Fibroblast of upper back skin (primary cell): ENCODE data around the gene ANKRD13B.

Experiments
- DNase-seq: peaks from one replicate; pipeline ENCODE4 v3.0.0-alpha.2; 2013

Gene ANKRD13B

DNA sequence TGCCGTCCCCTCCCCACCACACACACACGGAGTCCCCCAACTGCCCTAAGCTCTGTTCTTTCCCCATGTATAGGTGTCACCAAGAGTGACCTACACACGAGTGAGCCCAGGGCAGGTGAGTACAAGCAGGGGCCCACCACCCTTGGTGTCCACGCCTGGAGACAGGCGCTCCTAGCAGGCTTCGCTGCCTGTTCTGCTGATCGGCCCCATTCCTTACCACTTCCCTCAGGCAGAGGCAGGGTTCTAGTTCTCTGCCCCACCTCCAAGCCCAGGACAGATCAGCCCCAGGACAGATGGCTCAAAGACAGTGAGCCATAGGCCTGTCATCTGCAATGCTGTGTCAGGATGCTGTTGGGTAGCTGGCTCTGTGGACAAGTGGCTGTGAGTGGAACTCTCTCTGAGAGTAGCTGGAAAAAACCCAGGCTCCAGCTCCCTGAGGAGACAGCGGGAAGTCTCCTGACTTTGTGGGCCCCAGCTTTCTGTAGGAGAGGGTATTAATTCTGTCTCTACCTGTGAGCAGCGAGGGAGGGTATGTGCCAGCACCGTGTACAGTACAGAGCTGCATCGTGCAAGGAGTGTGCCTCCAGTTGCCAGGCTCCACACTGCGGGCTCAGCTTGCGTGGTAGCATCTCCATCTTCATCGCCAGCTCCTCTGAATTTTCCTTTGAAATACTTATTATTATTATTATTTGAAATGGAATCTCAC is 23.5 kb upstream of the ANKRD13B start:
- DNase-seq: no peak

DNA sequence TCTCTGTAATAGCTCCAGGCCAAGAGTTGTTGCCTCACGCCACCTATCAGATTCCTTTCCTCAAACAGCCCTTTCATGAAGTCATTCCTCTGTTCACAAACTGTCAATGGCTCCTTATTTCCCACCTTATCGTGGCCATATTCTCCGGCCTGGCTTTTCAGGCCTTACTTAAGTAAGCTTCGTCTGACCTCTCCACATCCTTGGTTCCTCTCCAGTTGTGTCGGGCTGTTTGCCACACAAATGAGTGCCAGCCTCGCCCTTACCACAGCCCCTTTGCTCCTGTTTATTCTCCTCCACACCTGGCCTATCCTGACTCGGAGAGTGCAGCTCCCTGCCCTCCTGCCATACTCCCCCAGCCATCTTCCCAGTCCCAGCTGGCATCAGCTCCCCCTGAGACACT is 22.4 kb upstream of the ANKRD13B start:
- DNase-seq: no peak

DNA sequence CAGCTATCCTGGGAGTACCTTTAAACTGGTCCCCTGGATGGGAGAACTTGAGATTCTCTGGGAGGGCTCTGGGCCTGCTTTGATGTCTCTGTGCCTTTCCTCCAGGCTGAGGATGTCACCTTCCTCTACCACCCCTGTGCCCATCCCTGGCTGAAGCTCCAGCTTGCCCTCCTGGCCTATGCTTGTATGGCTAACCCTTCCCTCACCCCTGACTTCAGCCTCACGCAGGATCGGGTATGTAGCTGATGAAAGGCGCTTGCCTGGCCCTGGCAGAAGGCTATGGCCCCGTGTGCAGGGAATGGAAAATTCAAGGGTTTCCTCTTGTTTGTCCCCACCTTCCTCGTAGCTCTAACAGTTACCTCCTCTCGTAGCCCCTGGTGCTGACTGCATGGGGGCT is 21.4 kb upstream of the ANKRD13B start:
- DNase-seq: no peak

DNA sequence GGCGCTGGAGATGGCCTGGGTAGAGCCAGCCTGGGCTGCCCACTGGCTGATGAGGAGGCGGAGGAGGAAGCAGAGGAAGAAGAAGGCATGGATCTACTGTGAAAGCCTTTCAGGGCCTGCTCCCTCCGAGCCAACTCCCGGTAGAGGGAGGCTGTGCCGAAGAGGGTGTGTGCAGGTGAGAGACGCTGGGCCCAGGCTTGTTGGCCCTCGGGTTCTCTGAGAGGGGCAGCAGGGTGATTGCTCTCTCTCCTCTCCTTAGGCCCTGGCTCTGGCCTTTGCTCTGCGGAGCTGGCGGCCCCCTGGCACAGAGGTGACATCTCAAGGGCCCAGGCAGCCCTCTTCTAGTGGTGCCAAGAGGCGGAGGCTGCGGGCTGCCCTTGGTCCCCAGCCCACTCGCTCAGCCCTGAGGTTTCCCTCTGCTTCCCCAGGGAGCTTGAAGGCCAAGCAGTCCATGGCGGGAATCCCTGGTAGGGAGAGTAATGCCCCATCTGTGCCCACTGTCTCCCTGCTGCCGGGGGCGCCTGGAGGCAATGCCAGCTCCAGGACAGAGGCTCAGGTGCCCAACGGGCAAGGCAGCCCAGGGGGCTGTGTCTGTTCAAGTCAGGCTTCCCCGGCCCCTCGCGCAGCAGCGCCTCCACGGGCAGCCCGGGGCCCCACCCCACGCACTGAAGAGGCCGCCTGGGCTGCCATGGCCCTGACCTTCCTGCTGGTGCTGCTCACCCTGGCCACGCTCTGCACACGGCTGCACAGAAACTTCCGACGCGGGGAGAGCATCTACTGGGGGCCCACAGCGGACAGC is 20.9 kb upstream of the ANKRD13B start:
- no peak for DNase-seq

DNA sequence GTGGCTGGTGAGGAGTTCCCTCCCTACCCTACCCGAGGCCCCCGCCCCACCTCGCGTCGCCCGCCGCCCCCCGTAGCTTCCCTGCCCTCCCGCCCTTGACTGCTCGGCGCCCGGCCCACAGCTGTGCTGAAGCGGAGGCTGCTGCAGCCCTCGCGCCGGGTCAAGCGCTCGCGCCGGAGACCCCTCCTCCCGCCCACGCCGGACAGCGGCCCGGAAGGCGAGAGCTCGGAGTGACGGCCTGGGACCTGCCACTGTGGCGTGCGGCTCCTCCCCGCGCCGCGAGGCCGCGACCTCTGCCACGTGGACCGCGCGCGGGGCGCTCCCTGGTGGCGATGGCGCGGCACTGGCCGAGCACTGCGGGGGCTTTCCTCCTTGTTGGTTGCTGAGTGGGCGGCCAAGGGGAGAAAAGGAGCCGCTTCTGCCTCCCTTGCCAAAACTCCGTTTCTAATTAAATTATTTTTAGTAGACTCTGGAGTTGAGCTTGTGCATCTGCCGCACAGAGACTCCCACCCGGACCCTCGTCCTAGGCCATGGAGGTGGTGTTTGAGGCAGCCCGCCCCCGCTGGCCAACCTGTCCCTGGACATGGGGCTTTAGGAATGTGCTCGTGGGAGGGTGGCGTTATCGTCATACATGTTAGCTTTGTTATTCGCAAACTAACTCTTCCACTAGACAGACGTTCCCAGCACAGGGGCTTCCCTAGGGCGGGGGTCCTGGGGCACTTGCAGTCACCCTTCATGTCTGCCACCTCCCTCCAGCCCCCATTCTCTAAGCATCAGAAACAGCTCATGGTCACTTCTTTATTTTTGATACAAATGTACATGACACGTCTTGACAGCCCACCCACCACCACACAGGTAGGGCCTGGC is 20.0 kb upstream of the ANKRD13B start:
- peak; percentile 51 for DNase-seq

DNA sequence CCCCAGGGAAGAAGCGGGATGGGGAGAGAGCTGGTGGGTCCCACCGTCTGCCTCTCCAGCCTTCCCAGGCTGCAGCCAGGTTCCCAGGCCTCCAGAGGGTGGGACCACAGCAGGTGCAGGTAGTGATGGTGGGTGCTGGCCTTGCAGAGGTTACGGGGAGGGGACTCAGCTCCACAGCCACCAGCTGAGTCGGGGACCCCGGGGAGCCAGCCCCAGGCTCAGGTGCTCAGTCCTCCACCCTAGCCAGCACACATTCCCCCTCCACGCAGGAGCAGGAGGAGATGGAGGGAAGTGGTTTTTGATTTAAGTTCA is 19.4 kb upstream of the ANKRD13B start:
- DNase-seq: no peak

DNA sequence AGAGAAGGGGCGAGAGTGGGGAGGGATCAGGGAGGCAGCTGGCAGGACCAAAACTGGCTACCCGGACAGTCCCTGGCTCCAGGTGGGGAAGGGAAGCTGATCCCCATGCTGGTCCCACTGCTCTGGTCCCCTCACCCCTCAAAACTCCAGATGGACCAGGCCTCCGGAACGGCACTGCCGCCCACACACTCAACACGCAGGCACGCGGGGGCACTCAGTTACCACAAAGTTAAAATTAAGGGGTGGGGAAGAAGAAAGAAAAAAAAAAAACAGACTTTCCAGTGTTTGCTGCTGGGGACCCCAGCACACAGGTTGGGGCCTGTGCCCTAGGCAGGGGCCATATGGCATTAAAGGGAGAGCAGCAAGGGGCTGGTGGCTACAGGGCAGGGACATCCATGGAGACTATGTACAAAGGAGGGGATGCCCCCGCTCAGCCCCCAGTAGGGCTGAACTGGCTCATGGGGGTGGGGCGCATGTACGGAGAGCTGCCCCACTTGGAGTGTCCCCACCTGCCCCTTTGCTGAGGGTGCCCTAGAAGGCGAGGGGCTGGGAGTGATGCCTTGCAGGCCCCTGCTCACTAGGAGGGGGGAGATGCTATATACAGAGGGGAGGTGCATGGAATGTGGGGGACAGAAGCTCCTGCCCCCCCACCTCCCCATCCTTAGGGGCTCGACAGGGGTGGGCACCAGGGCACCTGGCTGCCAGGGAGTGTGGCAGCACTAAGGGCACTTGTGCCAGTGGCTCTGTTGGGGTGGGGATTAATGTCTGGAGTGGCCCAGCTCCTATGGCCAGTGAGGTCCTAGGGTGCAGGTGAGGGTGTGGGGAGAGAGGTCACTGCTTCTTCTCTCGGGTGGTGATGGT is 18.8 kb upstream of the ANKRD13B start:
- DNase-seq: no peak

DNA sequence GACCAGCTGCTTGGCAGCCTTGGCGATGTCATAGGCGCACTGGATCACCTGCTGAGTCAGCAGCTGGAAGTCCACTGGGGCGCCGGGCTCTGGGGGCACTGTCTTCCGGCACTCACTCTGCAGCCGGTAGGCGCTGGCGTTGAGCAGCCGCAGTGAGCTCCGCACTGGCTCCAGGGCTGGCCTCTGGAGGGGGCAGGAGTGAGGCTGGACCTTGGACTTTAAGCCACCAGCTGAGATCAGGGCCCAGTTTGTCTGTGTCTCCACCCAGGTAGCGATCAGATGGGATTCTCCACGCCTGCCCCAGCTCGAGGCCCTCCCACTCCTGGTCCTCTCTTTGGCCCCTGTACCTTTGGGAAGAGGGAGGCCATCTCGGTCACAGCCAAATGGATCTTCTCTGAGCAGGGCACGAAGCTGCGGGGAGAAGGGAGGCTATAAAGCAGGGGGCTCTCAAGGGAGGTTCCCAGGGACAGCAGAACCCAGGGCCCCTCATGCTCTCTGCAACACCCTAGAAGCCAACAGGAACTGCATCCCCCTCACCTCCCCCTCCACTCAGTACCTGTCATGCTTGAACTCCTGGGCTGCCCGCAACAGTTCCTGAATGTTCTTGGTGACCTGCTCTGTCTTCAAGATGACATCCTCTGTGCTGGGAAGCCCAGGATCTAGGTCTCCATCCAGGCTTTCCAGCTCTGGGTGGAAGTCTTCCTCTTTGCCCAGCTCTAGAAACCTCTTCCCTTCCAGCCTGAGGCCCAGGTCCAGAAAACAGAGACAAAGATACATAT is 18.0 kb upstream of the ANKRD13B start:
- DNase-seq: no peak

DNA sequence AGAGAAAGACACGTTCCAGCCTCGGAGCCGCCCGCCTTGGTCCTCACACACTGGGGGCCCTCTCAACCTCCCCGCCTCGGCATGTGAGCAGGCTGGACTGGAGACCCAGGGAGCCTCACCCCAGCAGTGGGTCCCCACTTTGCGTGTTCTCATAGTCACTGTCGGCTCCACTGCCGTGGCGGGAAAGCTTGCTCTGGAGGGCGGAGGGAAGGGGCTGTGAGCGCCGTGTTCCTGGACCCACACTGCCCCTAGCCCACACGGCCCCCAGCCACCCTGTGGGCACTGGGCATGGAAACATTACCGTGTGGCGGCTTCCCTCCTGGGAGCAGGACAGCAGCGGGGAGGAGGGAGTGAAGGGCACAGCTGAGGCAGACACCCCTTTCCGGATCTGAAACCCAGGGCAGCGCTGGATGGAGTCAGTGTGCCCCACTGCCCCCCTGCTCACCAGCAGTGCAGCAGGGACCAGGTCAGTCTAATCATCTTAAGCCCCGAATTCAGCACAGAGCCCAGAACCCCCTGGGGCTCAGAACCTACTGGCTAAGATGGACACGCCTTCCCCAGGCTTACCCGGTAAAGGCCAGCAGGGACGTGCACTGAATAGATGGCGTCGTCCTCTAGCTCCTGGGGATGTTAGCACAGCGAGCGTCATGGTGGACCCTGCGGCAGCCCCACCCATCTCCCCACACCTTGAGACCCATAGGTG is 17.3 kb upstream of the ANKRD13B start:
- no peak for DNase-seq

DNA sequence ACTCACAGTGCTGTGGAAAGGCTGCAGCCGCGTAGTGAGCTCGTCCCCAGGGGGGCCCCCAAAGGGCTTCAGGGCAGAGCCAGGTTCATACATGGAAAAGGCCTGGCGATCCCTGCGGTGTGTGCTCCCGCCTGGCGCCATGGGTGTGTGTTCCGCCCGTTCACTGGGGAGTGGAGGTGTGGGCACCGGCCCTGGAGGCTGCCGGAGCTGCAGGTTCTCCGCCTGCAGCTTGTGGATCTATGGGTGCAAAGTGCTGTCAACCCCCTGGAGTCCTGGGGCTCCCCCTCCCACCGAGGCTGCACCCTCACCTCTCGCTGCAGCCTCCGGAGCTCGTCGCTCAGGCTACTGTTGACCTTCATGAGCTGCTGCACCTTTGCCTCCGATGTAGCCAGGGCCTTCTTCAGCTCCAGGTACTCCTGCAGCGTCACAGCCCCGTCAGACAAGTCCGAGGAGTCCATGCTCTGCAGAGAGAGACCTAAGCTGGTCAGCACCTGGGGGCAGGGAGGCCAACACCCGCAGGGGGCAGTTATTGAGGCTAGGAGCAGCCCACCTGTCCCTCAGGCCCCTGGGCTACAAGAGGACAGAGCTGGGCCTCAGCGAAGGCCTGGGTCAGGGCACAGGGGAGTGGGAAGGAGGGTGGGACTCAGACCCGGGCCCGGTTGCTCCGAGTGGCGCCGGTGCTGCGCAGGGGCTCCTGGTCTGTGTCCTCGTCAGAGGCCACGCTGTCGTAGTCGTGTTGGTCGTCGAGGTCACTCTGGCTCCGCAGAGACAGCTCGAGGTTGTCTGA is 16.5 kb upstream of the ANKRD13B start:
- DNase-seq: no peak

DNA sequence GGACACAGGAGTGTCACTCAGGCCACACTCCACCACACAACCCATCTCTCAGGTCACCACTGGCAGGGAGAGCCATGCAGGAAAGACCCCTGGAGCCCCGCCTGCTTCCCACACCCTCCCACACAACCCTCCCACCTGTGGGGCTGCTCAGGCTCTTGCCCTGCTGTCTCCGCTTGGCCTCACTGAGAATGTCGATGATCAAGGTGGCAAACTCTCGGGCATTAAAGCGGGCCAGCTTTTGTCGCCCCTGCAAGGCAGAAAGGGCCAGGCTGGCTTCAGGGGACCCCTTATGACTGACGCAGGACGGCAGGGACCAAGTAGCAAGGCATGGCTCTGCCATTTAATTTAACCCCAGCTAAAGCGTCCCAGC is 15.9 kb upstream of the ANKRD13B start:
- no peak for DNase-seq

DNA sequence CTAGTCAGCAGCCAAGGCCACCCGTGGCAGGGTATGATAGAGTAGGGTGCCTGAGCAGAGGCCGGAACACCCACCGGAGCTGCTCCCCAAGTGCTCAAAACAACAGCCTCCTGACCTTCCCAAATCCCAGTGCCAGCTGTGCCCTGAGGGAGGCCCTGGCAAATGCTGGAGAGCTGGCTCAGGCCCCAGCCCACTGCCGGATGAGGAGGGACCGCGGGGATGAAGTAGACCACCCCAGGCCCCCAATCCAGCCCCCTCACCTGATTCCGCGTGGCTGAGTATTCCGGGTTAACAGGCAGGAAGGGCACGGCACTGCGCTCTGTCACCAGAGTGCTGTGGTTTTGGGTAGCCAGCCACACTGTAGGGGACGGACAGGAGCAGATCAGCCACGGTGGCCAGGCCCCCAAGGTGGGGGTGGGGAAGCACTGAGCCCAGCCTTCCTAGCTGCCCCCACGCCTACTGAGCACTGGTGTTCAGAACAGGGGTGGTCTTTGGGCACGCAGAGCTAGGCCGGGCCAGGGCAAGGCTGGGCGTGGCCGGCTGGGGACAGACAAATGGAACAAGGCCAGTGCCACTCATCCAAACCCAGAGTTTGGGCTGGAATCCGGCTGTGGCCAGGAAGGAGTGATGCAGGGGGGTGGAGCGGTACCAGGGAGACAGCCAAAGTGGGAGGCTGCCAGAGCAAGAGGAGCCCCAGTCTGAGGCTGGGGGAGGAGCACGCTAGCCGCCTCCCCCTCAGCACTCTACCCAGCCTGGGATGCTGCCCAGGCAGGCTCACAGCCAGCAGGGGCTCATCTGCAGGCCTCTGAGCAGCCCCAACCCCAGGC is 15.3 kb upstream of the ANKRD13B start:
- DNase-seq: no peak

DNA sequence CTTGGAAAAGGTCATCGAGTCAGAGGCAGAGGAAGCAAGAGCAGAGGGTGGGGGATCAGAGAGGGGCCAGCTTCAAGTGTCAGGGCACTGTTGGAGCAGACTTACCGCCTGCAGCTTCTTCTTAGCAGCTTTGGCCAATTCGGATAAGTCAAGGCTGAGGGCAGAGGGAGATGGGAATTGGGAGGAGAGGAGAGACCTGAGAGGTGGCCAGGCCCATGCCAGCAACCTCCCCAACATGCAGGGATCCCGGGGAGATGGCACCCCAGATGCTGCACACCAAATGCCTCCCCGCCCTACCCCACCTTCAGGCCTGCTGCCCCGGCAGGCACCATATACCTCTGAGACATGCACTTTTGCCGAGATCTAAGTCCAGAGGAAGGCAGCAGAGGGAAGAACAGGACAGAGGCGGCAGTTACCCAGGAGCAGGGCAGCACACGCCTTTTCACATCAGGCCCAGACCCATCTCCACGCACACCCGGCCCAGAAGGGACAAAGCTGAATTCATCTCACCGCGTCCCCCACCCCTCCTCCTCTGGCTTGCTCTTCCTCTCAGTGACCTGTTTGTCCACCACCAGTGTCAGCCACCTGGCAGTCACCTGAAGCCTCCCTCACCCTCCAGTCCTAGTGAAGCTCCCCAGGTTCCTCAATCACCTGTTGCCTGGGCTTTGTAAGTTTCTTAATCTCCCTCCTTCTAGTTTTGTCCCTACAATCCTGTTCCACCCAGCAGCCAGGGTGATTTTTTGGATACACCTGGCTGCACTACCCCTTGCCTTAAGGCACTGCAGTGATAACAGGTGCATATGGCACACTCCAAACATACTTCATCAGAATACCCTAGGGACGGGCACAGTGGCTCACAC is 14.1 kb upstream of the ANKRD13B start:
- no peak for DNase-seq

DNA sequence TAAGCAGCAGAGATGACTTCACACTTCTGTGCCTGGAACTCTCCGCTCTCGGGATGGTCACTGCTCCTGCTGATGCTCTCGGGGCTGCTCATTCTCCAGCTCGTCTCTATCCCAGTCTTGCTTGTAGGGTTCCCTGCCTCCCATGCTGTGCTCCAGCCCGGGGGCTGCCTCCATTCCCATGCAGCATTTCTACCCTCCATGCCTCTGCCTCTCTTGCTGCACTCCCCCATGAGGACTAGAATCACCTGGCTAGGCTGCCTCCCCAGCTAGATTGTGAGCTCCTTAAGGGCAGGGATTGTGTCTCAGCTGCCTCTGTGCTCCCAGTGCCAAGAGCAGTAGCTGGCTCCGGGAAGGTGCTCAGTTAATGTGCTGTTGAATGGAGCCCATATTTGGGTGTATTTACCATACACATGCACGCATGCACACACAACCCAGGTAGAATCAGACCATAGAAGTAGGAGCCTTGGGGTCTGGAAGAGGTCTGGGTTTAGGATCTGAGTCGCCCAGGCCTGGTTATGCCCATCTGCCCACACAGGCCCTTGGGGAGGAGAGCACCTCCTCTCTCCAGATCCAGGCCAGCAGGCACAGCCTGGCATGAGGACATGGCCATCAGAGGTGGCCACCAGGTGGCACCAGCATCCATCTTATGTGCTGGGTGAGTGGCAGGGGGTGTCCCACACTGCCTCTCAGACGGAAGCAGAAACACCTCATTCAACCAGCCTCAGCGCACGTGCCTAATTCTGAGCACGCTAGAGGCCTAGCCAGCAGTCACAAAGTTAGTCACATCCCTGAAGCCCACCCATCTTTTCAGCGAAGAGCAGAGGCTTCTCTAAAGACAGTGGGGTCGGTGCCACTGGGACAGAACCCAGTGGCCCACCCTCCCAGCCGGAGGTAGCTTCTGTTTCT is 12.8 kb upstream of the ANKRD13B start:
- DNase-seq: peak; percentile 76

DNA sequence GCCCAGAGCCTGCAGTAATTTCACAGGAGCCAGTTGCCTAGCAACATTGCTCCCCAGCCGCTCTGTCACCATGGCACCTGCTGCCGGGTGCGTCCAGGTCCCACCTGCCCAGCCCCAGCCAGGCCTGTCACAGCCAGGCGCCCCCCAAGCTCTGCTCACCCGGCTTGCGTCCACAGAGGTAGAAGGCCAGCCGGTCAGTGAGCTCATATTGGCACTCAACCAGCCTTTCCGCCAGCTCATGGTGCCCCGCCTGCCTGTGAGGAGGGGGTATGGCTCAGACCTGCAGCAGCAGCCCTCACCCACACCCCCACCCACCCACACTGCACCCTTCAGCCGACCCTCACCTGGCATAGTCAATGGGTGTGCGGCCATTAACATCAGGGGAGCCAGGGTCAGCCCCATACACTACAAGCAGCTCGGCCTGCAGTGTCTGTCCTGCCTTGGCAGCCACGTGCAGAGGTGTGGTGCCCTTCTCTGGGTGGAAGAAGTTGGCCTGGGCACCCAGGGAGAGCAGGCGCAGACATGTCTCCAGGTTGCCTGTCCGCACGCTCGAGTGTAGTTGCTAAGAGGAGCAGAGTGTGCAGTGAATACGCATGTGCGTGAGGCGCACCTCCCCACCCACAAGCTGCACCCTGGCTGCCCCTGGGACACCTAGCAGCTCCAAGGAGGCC is 11.2 kb upstream of the ANKRD13B start:
- DNase-seq: no peak

DNA sequence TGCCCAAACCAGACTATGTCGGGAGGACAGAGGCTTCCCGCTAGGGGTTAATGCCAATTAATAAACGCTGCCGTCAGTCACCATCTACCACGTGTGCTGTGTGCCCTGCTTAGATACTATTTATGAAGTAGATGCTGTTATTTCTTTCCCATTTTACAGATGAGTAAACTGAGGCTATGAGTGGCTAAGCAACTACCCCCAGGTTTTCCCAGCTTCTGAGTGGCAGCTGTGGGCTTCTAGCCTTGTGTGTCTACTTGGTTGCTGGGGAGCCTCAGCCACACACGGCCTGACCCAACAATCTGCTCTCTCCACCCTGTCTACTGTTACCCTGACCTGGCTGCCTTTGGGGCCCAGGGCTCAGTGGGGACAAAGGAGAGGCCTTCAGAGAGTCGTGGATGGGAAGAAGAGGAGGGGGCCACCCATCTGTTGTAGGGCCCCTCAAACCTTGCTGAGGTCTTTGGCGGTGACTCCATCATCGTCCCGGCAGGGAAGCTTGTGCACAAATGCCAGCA is 10.6 kb upstream of the ANKRD13B start:
- no peak for DNase-seq

DNA sequence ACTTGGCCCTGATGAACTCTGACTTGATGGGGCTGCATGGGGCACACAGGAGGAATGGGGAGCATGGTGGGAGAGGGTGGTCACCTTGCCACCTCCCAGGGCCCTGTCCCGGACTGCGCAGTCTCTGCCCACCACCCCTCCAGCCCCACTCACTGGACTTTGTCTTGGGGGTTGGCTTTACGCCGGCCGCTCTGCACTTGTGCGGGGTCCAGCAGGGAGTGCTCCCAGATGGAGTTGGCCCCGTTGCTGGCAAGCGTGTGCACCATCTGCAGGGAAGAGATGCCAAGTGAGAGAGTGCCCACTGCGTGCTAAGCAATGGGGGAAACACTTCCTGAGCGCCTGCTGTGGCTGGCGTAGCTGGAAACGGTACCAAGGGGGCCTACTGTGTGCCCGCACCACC is 10.2 kb upstream of the ANKRD13B start:
- DNase-seq: no peak
